Pancreas (tissue), 10 donors: ENCODE data around the gene SBNO1. TPM values are rescaled to one million over a fixed set of nuclear protein-coding genes. Genes with fewer than 3 reads are reported as not detected.
"Not testable (repeated sequence)": the region's sequence is repeated elsewhere in the genome, so short reads cannot be mapped to it uniquely, and the experiment has no call there.

Experiments used
- ATAC-seq, 4 donors: fragments of 200-7000 bp; cut with Tn5 transposase; one replicate each; pipeline versions ENCODE4 v1.8.0 to v1.9.1; 2020; ENCODE audit warnings: mild to moderate bottlenecking in 4 of 4, moderate library complexity in 4 of 4
- DNase-seq, 6 donors: peaks; one replicate each; pipeline ENCODE4 v3.0.0-alpha.2; 2020
- FAIRE-seq: peaks from 2 replicates; lab custom pipeline; 2012; peaks lifted over from hg19 to GRCh38; lab: Jason Lieb, UNC
- H3K27ac ChIP-seq, 4 donors: fragments of 200-600 bp; sonication (generic); 1 replicate in 3 of 4; 2 replicates in 1 of 4; pipeline versions ENCODE4 v1.5.0 to v1.8.0; 2020
- H3K27me3 ChIP-seq, 4 donors: fragments of 200-600 bp; one replicate each; pipeline ENCODE4 v1.8.0; 2021
- H3K36me3 ChIP-seq, 3 donors: fragments of 200-600 bp; sonication (generic) in 1 of 3; one replicate each; pipeline versions ENCODE4 v1.5.0 to v1.8.0; 2020 to 2021
- H3K4me1 ChIP-seq, 3 donors: fragments of 200-600 bp; one replicate each; pipeline ENCODE4 v1.8.0; 2021
- H3K4me3 ChIP-seq, 4 donors: fragments of 200-600 bp; sonication (generic) in 2 of 4; one replicate each; pipeline versions ENCODE4 v1.5.0 to v1.8.0; 2020 to 2021
- H3K9me3 ChIP-seq, 4 donors: fragments of 200-600 bp; one replicate each; pipeline ENCODE4 v1.8.0; 2021
- WGBS, 2 donors: extraction: QIAGEN DNeasy Blood & Tissue Kit; methylation state at CpG; one replicate each; pipeline ENCODE4 v1.1.7; 2013; 5-methylcytosine and 5-hydroxymethylcytosine counted together
- intact Hi-C, 3 donors: fragments of 100-400 bp; cut with DNase I; formaldehyde crosslinking; loops; one replicate each; pipeline versions ENCODE4 v1.11.1 to v1.14.2; 2022
- polyA plus RNA-seq, 2 donors: library from polyadenylated mRNA; stranded (reverse); fragments of 200-250 nt; gene quantifications; one replicate each; pipeline ENCODE4 v1.2.3, GENCODE V29; 2013
- total RNA-seq, 6 donors: library from RNA; stranded (reverse); fragmentation: NEBNext Ultra II Directional in 4 of 6; extraction: Animal tissue kit (Norgen Biotek cat#: 25700) in 4 of 6; gene quantifications; one replicate each; pipeline versions ENCODE4 v1.2.1 to v1.2.4, GENCODE V29; 2021 to 2023
- TF ChIP-seq, protein P1 (sequence below), 4 donors: fragments of 200-600 bp; sonication (generic) in 3 of 4; IDR thresholded peaks; one replicate each; pipeline versions ENCODE4 v1.5.0 to v1.8.0; 2021; ENCODE audit warnings: antibody characterized with exemption in 4 of 4
- donor health status: healthy with polysubstance abuse.
- donor health status: DM: no; HTN: no; CAD: no; lungs with moderate emphysema.
- donor health status: DM: no; HTN: no; CAD: no.
- donor health status: control.
- donor health status: control.
- donor health status: Bipolar disorder and iron deficiency.
- donor health status: DM: yes; HTN: yes; CAD: no.
- donor health status: DM: no; HTN: no; CAD: no.
- donor health status: DM: no; HTN: no; CAD: no.
- donor health status: DM: yes; HTN: yes; CAD: no.

The SBNO1 gene
- total and polyA plus RNA-seq, 8 donors: 2.6 to 16.3 (median 8.8) TPM

DNA sequence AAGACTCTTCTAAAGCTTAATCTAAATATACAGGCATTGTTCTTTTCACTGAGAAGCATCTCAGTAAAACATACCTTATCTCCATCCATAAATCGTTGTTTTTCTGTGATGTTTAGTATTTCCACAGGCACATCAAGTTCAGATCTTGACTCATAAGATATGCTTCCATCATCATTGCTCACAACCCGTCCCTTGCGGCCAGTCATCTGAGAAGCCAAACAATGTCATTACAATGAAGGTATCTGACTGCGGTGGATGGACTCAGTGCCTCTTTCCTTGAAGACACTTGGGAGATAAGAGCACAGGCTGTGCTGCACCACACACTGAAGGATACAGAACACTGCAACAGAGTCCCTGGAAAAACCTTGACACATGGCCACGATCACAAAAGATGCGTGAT, 44.8 kb downstream of the SBNO1 start:
- Histone ChIP-seq H3K27ac (no peak overlapping the region), H3K9me3 (no peaks in the 10 kb centered on the region), H3K27me3 (no peaks in the 10 kb centered on the region), H3K4me3 (no peak overlapping the region), H3K4me1 (no peaks in the 10 kb centered on the region), H3K36me3 (peaks cover 0 to 83% (median 23%) of the 10 kb centered on the region in 3 donors)
- intact Hi-C loops: no loop called here
- FAIRE-seq: no peak
- 88 to 94% methylated on average over 6 of the region's 6 CpGs for WGBS, 2 donors
- DNase-seq: no peak
- ATAC-seq: no peak
- TF ChIP-seq, protein P1, sequence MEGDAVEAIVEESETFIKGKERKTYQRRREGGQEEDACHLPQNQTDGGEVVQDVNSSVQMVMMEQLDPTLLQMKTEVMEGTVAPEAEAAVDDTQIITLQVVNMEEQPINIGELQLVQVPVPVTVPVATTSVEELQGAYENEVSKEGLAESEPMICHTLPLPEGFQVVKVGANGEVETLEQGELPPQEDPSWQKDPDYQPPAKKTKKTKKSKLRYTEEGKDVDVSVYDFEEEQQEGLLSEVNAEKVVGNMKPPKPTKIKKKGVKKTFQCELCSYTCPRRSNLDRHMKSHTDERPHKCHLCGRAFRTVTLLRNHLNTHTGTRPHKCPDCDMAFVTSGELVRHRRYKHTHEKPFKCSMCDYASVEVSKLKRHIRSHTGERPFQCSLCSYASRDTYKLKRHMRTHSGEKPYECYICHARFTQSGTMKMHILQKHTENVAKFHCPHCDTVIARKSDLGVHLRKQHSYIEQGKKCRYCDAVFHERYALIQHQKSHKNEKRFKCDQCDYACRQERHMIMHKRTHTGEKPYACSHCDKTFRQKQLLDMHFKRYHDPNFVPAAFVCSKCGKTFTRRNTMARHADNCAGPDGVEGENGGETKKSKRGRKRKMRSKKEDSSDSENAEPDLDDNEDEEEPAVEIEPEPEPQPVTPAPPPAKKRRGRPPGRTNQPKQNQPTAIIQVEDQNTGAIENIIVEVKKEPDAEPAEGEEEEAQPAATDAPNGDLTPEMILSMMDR (IDR thresholded peaks at IDR 0.05): no peak

DNA sequence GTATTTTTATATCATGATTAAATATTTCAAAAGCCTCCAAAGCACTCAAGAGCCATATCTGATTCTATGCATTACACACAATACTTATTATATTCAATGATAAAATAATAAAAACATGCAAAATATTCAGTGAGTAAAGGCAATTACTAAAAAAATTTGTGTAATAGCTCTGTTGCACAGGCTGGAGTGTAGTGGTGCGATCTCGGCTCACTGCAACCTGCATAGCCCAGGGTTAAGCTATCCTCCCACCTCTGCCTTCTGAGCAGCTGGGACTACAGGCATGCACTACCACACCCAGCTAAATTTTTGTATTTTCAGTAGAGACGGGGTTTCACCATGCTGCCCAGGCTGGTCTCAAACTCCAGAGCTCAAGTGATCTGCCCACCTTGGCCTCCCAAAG, 45.4 kb downstream of the SBNO1 start:
- no peak for FAIRE-seq
- intact Hi-C loops: no loop called here
- WGBS, 2 donors: 98 to 99% methylated on average over 3 of the region's 3 CpGs
- Histone ChIP-seq H3K27ac (no peak overlapping the region), H3K4me1 (no peaks in the 10 kb centered on the region), H3K36me3 (peaks cover 0 to 79% (median 18%) of the 10 kb centered on the region in 3 donors), H3K9me3 (no peaks in the 10 kb centered on the region), H3K27me3 (no peaks in the 10 kb centered on the region), H3K4me3 (no peak overlapping the region)
- TF ChIP-seq, protein P1 (IDR thresholded peaks at IDR 0.05): no peak
- no peak for ATAC-seq
- no peak for DNase-seq

DNA sequence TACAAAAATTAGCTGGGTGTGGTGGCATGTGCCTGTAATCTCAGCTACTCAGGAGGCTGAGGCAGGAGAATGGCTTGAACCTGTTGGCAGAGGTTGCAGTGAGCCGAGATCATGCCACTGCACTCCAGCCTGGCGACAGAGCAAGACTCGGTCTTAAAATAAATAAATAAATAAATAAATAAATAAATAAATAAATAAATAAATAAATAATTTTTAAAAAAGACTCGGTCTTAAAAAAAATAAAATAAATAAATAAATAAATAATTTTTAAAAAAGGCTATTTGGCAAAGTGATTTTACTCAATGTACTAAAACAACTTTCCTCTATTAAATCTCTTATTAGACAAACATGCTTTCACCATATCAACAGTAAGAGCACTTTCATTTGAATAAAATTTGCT, 51.6 kb downstream of the SBNO1 start:
- H3K27me3 ChIP-seq, H3K9me3 ChIP-seq, intact Hi-C loops, ATAC-seq, H3K27ac ChIP-seq, DNase-seq, H3K4me3 ChIP-seq, H3K4me1 ChIP-seq: not testable (repeated sequence)
- H3K36me3 ChIP-seq: peaks cover 3 to 76% (median 21%) of the 10 kb centered on the region in 3 donors
- FAIRE-seq: peak; percentile 47
- 93 to 94% methylated on average over 4 of the region's 4 CpGs for WGBS, 2 donors

DNA sequence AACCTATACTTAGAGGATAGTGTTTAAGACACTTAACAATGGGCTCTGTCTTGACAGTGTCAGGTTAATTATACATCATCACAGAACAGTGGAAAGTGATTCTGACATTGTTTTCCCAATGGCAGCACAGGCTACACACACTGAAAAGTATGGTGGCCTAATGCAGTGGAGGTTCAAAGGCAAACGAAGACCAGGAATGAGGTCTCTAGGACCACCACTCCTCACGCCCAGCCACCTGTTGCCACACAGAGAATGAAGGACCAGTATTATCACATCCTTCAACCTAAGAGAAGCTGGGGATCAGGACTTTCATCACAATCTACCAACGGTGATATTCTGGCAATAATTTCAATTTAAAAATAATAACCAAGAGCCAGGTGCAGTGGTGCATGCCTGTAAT, 58.4 kb downstream of the SBNO1 start:
- ATAC-seq: no peak
- no peak overlapping the region for H3K4me3 ChIP-seq
- H3K4me1 ChIP-seq: no peaks in the 10 kb centered on the region
- no peaks in the 10 kb centered on the region for H3K27me3 ChIP-seq
- no peak for FAIRE-seq
- peaks cover 7 to 65% (median 18%) of the 10 kb centered on the region in 3 donors for H3K36me3 ChIP-seq
- H3K27ac ChIP-seq: no peak overlapping the region
- 89 to 92% methylated on average over 3 of the region's 3 CpGs for WGBS, 2 donors
- TF ChIP-seq, protein P1 (IDR thresholded peaks at IDR 0.05): no peak
- intact Hi-C loops: no loop called here
- no peaks in the 10 kb centered on the region for H3K9me3 ChIP-seq
- no peak for DNase-seq

DNA sequence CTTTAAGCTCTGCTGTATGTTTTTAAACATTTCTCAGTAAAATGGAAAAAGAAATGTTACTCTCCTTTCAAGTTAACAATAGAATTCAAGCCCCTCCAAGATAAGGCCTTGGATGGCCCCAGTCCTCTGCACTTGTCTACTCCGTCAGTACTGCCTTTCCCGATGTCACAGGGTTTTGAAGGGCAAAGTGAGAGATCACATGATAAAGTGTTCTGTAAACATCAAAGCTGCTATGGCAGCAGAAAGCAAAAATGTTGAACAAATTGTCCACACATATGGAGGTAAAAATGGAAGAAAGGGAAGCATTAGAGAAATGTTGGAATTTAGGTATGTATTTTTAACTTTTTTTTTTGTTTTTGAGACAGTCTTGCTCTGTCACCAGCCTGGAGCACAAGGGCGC, 59.5 kb downstream of the SBNO1 start:
- no peaks in the 10 kb centered on the region for H3K4me1 ChIP-seq
- no peaks in the 10 kb centered on the region for H3K9me3 ChIP-seq
- FAIRE-seq (no peak), DNase-seq (no peak), ATAC-seq (no peak)
- peaks cover 4 to 64% (median 14%) of the 10 kb centered on the region in 3 donors for H3K36me3 ChIP-seq
- intact Hi-C loops: no loop called here
- no peak overlapping the region for H3K4me3 ChIP-seq
- 59 to 60% methylated on average over 3 of the region's 3 CpGs for WGBS, 2 donors
- no peaks in the 10 kb centered on the region for H3K27me3 ChIP-seq
- TF ChIP-seq, protein P1 (IDR thresholded peaks at IDR 0.05): no peak
- H3K27ac ChIP-seq: no peak overlapping the region
